GM19035 (cell line): Measurements from ENCODE around the gene SNX18.

Experiments
- ATAC-seq: cut with Tn5 transposase; IDR thresholded peaks from one replicate; pipeline ENCODE4 v1.9.1; 2021; ENCODE audit not compliant: unreplicated experiment

SNX18 gene

GRCh38 chr5:54579591-54580295, 62.2 kb downstream of the SNX18 start:
- no peak for ATAC-seq

- no peak for ATAC-seq
Measured at GRCh38 chr5:54580997-54581811, 63.6 kb downstream of the SNX18 start.

- ATAC-seq = no peak
Measured at GRCh38 chr5:54581831-54582548, 64.4 kb downstream of the SNX18 start.

GRCh38 chr5:54586336-54586735, 68.8 kb downstream of the SNX18 start:
- ATAC-seq = no peak

- ATAC-seq = no peak
Measured at GRCh38 chr5:54589786-54590185, 72.2 kb downstream of the SNX18 start.

- no peak for ATAC-seq
Measured at GRCh38 chr5:54590824-54591223, 73.3 kb downstream of the SNX18 start.

- ATAC-seq = no peak
Measured at GRCh38 chr5:54593779-54594178, 76.2 kb downstream of the SNX18 start.

GRCh38 chr5:54594181-54594580, 76.6 kb downstream of the SNX18 start:
- no peak for ATAC-seq

GRCh38 chr5:54595721-54596120, 78.2 kb downstream of the SNX18 start:
- ATAC-seq = no peak
